ENCODE data around the gene DIP2C.

DNA sequence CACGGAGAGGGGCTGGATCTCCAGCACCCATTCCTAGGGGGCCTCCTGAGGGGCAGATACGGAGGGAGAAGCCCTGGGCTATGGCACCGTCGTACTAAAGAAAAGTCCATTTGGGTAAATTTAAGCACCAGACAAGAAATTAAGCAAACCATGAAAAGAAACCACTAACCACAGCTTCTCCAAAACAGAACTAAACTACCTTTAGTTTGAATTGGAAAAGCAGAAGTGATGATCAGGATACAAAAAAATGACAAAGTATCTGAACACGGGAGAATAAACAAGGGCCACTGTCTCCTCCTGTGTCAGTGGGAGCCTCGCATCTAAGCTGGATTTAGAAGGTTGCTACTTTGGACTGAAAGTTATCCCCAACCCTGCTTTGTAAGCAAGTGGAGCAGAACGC lies 69.1 kb downstream of the DIP2C start:
- TF ChIP-seq, protein P1, sequence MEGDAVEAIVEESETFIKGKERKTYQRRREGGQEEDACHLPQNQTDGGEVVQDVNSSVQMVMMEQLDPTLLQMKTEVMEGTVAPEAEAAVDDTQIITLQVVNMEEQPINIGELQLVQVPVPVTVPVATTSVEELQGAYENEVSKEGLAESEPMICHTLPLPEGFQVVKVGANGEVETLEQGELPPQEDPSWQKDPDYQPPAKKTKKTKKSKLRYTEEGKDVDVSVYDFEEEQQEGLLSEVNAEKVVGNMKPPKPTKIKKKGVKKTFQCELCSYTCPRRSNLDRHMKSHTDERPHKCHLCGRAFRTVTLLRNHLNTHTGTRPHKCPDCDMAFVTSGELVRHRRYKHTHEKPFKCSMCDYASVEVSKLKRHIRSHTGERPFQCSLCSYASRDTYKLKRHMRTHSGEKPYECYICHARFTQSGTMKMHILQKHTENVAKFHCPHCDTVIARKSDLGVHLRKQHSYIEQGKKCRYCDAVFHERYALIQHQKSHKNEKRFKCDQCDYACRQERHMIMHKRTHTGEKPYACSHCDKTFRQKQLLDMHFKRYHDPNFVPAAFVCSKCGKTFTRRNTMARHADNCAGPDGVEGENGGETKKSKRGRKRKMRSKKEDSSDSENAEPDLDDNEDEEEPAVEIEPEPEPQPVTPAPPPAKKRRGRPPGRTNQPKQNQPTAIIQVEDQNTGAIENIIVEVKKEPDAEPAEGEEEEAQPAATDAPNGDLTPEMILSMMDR (IDR thresholded peaks at IDR 0.05): no peak
- TF ChIP-seq EZH2 (IDR thresholded peaks at IDR 0.05): no peak

Data from neural progenitor cell (in vitro differentiated cells).